NCI-H2081 (cell line): Measurements from ENCODE around the gene ARAP1.
A peak's percentile ranks its signal among the peaks of the same experiment; 100 is the strongest.

Experiments
- DNase-seq, 2 experiments: peaks; one replicate each; lab custom pipeline; 2025; lab: John Stamatoyannopoulos, UW

ARAP1 gene

GRCh38 chr11:72742513-72743320 is 9.5 kb downstream of the ARAP1 start:
- DNase-seq = no peak

GRCh38 chr11:72741849-72742512 is 10.2 kb downstream of the ARAP1 start:
- no peak for DNase-seq

DNA sequence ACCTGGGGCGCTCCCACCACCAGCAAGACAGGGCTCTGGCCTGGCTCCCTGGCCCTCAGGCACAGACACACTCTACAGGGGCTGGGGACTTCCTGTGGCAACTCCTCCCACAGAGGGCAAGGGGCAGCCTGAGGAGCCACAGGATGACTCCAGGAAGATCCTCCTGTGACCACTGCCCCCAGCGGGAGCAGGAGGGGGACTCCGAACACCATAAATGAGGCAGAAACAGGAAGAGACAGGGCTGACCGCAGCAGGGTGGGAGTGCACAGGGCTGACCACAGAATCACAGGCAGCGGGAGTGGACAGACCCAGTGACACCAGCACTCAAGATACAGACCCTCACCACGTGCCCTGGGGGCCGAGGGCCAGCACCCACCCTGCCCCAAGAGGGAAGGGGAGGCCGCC is 10.8 kb downstream of the ARAP1 start:
- DNase-seq = no peak

GRCh38 chr11:72740562-72741428 is 11.4 kb downstream of the ARAP1 start:
- no peak for DNase-seq

DNA sequence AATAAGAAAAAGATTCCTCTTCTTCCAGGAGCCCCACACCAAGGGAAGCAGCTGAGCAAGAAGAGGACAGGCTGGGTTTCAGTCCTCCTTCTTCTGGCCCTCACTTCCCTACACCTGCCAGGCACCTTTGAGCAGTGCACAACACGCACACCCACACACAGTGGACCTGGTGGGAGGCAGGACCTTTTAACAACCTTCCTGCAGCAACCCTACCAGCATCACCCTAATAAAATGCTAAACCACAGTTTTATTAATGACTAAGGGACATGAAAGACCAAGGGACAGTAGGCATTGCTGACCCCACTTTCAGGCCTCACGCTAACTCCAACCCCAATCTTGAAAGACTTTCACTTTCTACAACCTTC is 12.2 kb downstream of the ARAP1 start:
- DNase-seq = no peak

DNA sequence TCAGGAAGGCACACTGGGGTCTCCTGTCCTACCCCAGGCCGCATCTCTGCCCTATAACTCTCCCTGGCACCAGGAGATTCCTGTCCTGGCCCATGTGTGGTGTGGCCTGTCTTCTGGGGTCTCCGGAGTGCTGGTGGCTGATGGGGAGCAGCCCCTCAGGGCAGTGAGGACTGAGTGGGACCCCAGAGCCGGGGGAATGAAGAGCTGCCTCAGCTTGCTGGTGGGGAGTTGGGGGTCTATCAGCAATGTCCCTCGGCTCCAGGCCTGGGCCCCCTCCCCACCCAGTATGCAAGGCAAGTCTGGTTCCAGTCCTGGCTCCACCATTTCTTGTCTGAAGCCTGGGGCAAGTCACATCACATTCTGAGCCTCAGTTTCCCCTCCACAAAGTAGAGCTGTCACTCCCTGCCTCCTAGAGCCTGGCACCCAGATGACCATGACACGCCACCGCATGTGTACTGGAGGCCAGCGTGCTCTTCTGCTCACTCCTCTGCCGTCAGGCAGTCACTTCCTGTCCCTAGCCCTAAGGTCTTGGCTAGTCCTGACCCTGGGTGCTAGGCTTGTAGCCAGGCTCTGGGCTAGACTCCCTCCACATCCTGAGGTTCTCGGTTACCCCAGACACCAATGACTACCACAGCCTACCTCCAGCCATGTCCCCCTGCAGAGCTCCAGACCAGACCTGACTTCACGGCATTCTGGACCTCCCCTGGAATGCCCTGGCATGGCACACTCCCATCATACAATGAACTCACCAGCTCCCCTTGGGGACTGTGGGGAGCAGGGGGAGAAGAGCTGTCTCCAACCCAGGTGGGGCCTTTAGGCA is 12.8 kb downstream of the ARAP1 start:
- DNase-seq = no peak

DNA sequence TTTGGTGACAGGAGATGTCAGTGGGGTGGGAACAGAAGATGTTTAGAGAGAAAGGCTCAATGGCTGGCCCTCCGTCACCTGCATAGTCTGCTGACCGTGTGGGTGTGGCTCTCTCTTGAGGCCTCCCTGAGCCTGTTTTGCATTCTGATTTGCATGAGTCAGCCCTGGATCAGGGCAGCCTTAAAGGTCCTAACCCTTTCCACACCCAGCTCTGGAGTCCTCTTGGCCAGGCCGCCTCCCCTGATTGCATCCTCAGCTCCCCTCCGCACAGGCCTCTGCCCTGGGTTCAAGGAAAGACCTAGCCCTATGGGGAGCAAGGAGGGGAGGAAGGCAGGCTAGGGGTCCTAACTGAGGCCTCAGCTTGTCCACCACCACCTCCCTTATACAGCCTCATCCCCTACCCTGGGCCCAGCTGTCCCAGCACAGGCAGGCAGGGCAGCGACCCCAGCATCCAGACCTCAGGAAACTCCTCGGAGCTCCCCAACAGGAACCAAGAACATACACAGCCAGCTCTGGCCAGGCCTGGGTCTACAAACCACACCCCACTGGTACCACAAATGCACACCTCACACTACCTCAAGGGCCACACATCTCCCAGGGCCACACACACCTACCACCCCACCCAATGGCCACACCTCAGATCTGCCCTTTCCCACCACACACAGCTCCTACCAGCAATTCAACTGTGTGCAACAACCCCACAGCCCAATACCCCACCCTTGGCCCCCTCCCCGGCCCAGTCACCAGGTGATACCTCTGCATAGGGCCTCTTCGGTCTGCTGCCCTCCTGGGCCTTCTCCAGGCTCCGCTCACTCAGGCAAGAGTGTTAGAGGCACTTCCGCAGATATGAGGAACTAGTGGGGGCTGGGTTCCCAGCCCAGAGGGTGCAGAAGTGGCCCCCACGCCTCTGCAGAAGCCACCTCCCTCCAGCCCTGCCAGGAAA is 13.7 kb downstream of the ARAP1 start:
- DNase-seq = no peak

- DNase-seq = no peak
Measured at GRCh38 chr11:72737336-72737735, 14.9 kb downstream of the ARAP1 start.

DNA sequence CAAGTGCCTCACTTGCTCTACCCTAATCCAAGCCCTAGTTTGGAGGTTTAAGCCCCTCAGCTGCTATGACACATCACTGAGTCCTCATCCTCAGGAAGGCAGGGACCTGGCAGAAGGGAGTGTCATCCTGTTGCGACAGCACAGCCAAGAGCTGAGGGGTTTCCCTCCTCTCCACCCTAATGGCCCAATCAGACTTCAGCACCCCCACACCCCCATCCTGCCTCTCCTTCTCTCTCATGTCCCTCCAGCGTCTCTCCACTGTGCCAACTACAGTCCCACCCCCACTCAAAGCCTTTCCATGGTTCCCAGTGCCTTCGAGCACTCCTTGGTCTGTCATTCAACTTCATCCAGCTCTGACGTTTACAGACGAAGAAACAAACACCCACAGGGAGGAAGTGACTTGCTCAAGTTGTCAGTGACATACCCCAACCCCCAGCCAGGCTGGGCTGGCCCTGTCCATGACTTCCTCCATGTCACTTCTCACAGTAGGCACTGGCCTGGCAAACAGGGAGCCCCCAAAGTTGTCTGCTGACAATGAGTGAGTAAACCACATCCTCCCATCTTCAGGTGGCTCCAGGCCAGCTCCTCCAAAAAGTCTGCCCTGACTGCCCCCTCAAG is 15.6 kb downstream of the ARAP1 start:
- DNase-seq = no peak

DNA sequence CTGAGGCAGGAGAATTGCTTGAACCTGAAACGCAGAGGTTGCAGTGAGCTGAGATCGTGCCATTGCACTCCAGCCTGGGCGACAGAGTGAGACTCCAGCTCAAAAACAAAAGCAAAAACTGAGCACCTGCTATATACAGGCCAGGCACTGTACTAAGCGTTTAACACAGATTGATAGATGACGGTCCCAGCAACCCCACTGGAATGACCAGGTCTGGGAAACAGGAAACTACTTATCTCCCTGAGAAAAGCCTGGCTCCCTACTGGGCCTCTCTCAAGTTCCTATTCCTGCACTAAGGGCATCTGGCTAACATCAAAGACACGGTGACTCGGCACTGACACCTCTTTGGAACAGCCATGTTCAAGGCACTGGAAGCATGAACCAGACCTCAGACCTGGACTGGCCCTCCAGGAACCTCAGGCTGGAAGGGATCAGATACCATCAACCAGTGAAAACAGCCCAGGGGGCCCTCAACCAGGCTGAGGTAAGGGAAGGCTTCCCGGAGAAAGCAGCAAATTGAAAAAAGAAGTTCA is 16.6 kb downstream of the ARAP1 start:
- DNase-seq = no peak

- no peak for DNase-seq
Measured at GRCh38 chr11:72732329-72732728, 19.9 kb downstream of the ARAP1 start.

GRCh38 chr11:72730737-72731136 is 21.5 kb downstream of the ARAP1 start:
- DNase-seq = no peak

DNA sequence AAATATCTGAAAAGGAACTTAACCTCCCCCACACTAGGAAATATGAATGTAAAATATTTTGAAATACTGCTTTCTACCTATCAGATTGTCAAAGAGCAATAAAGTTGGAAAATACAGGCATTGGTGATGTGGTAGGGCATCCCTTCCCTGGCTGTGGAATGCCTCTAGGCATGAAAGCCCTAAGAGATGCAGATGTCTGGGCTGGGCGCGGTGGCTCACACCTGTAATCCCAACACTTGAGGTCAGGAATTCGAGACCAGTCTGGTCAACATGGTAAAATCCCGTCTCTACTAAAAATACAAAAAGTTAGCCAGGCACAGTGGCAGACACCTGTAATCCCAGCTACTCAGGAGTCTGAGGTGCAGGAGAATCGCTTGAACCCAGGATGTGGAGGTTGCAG is 22.0 kb downstream of the ARAP1 start:
- no peak for DNase-seq

- DNase-seq = no peak
Measured at GRCh38 chr11:72727521-72727920, 24.7 kb downstream of the ARAP1 start.

- DNase-seq = no peak
Measured at GRCh38 chr11:72726266-72727220, 25.7 kb downstream of the ARAP1 start.

- no peak for DNase-seq
Measured at GRCh38 chr11:72725724-72726028, 26.5 kb downstream of the ARAP1 start.

DNA sequence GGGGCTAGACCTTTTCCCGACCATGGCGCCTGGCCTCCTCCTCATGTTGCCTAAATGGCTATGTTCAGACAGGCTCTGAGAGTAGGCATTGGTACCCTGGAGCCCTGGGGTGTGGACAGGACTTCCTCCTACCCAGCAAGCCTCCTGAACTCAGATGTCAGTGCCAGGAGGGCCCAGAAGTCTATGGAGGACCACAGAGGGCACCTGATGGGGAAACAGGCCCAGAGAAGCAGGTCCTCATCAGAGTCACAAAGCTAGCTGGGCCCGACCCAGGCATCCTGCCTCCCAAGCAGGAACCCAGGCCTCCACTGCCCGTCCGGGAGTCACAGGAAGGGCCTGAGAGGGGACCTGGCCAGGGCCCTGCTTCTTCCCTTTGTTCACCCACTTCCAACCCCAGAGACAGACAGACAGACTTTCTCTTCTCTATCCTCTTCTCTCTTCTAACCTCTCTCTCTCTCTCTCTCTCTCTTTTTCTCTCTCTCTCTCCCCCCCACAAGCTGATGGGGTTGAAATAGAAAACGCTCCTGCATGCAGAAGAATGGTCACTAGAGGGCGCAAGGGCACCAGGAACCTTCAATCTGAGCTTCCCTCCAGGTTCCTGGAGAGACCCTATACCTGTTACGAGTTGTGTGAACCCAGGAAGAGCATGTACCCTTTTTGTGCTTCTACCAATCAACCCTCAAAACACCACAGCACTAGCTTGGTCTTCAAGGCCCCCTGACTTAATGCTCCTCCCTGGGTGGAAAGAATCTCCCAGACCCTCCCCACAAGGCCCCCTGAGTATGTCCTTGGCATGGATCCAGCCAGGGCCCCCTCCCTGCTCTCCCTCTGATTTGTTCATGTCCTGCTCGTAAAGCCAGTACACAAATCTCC is 27.1 kb downstream of the ARAP1 start:
- DNase-seq = peak; percentile 66 to 78

- no peak for DNase-seq
Measured at GRCh38 chr11:72724021-72724551, 28.1 kb downstream of the ARAP1 start.
